ENCODE measurements around the gene UGT1A9.
"Not testable (repeated sequence)": the region's sequence is repeated elsewhere in the genome, so short reads cannot be mapped to it uniquely, and the experiment has no call there.

UGT1A9 gene

DNA sequence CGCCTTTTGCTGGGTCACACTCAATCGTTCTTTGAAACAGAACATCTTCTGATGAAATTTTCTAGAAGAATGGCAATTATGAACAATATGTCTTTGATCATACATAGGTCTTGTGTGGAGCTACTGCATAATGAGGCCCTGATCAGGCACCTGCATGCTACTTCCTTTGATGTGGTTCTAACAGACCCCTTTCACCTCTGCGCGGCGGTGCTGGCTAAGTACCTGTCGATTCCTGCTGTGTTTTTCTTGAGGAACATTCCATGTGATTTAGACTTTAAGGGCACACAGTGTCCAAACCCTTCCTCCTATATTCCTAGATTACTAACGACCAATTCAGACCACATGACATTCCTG, 41.5 kb downstream of the UGT1A9 start:
- DNase-seq = no peak

GRCh38 chr2:233714121-233714520, 42.4 kb downstream of the UGT1A9 start:
- no peak for DNase-seq

GRCh38 chr2:233718552-233718951, 46.9 kb downstream of the UGT1A9 start, which contains the start of gene UGT1A4:
Gene UGT1A4, plus strand, starts transcription at chr2:233718736. Its CDS starts 85 bp downstream, at chr2:233718821.
- no peak for DNase-seq

- DNase-seq = no peak
Observed at GRCh38 chr2:233728723-233729301, 57.1 kb downstream of the UGT1A9 start, which contains the start of gene UGT1A3. Gene UGT1A3, plus strand, starts transcription at chr2:233729042. Its CDS starts 85 bp downstream, at chr2:233729127.

DNA sequence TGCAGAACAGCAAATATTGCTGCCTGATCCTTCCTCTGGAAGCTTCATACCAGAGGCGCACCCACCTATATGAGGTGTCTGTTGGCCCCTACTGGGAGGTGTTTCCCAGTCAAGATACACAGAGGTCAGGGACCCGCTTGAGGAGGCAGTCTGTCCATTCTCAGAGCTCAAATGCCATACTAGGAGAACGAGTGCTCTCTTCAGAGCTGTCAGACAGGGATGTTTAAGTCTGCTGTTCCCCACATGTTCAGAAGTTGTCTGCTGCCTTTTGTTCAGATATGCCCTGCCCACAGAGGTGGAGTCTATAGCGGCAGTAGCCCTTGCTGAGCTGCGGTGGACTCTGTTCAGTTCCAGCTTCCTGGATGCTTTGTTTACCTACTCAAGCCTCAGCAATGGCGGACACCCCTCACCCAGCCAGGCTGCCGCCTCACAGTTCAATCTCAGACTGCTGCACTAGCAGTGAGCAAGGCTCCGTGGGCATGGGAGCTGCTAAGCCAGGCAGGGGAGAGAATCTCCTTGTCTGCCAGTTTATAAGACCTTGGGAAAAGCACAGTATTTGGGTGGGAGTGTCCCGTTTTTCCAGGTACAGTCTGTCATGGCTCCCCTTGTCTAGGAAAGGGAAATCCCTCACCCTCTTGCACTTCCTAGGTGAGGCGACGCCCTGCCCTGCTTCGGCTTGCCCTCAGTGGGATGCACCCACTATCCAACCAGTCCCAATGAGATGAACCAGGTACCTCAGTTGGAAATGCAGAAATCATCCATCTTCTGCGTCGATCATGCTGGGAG, 65.4 kb downstream of the UGT1A9 start:
- DNase-seq = not testable (repeated sequence)

- DNase-seq = no peak
Observed at GRCh38 chr2:233740870-233741269, 69.2 kb downstream of the UGT1A9 start.

- no peak for DNase-seq
Observed at GRCh38 chr2:233743464-233744259, 72.0 kb downstream of the UGT1A9 start.

GRCh38 chr2:233745073-233745755, 73.5 kb downstream of the UGT1A9 start:
- no peak for DNase-seq

GRCh38 chr2:233745838-233746237, 74.1 kb downstream of the UGT1A9 start:
- DNase-seq = not testable (repeated sequence)

DNA sequence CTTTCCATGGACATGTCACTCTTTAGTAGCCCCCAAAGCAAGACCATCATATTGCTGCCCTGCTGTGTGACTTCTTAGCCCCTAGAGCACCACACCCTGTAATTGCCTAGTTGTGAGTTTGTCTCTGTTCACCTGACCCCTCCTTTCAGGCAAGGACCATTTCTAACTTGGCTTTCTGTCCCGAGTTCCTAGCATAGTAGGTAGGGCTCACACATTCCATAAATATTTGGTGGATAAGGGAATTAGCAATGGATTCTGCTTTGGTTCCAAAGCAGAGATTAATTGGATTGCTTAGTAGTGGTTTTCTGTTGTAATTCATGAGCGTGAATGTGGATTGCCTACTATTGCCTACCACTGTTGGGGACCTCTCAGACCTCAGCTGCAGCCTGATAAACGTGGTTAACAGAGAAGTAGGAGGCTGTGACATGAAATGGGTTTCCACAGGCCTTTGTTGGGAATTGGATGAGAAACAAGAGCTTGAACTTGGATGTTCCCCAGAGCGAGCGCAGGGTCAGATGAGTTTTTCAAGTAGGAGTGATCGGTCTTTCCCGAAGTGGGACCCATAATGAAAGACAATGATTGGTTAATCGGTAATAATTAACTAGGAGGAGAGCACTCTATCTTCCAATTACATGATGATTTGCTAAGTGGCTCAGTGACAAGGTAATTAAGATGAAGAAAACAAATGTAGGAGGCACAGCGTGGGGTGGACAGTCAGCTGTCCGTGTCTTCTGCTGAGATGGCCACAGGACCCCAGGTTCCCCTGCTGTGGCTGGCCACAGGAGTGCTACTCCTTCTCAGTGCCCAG, 75.0 kb downstream of the UGT1A9 start:
- DNase-seq = no peak

DNA sequence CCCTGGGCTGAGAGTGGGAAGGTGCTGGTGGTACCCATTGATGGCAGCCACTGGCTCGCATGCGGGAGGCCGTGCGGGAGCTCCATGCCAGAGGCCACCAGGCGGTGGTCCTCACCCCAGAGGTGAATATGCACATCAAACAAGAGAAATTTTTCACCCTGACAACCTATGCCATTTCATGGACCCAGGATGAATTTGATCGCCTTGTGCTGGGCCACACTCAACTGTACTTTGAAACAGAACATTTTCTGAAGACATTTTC, 75.5 kb downstream of the UGT1A9 start:
- no peak for DNase-seq

DNA sequence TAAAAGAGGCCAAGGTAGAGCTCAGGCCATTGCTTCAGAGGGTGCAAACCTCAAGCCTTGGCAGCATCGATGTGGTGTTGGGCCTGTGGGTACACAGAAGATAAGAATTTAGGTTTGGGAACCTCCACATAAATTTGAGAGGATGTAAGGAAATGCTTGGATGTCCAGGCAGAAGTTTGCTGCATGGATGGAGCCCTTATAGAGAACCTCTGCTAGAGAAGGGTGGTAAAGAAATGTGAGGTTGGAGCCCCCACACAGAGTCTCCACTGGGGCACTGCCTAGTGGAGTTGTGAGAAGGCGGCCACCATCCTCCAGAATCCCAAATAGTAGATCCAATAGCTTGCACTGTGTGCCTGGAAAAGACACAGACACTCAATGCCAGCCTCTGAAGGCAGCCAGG, 79.0 kb downstream of the UGT1A9 start:
- DNase-seq = not testable (repeated sequence)

GRCh38 chr2:233751212-233752009, 79.7 kb downstream of the UGT1A9 start:
- not testable (repeated sequence) for DNase-seq

- no peak for DNase-seq
Observed at GRCh38 chr2:233754872-233755611, 83.3 kb downstream of the UGT1A9 start.

DNA sequence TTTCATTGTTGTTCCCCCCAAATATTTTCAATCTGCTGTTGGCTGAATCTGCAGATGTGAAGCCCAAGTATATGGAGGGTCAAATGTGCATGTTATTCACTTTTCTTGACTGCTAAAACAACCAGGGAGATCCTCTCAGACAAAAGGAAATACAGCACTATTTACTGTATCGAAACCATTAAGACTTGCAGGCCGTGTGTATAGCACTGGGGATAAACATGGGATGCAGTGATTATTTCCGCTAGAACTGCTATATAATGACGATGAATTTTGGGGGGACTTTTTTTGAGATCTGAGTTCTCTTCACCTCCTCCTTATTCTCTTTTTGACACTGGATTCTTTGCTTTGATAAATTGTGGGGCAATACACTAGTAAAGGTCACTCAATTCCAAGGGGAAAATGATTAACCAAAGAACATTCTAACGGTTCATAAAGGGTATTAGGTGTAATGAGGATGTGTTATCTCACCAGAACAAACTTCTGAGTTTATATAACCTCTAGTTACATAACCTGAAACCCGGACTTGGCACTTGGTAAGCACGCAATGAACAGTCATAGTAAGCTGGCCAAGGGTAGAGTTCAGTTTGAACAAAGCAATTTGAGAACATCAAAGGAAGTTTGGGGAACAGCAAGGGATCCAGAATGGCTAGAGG, 84.9 kb downstream of the UGT1A9 start:
- no peak for DNase-seq

DNA sequence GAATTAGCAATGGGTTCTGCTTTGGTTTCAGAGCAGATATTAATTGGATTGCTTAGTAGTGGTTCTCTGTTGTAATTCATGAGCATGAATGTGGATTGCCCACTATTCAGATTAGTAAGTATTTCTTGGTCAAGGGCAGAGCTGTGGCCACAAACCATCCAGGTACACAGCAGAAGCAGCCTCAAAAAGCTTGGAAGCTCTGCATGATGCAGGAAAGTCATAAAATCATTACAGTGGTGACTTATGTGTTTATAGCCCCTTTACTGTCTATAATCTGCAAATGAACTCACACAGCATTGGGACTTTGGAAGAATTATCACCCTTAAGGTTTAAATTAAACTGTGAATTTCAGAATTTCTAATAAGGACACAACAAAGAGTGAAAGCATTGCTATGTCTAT, 86.4 kb downstream of the UGT1A9 start:
- DNase-seq = no peak

GRCh38 chr2:233758849-233759248, 87.2 kb downstream of the UGT1A9 start:
- no peak for DNase-seq

DNA sequence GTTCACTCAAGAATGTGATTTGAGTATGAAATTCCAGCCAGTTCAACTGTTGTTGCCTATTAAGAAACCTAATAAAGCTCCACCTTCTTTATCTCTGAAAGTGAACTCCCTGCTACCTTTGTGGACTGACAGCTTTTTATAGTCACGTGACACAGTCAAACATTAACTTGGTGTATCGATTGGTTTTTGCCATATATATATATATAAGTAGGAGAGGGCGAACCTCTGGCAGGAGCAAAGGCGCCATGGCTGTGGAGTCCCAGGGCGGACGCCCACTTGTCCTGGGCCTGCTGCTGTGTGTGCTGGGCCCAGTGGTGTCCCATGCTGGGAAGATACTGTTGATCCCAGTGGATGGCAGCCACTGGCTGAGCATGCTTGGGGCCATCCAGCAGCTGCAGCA, 88.3 kb downstream of the UGT1A9 start, which contains the start of gene UGT1A1:
Gene UGT1A1 (plus strand): TSS at position 228 of the 400 bp plus-strand sequence. CDS start 18 bp downstream, at position 246.
- DNase-seq = no peak

GRCh38 chr2:233761040-233761769, 89.5 kb downstream of the UGT1A9 start:
- no peak for DNase-seq

All from CD4-positive, alpha-beta T cell treated with Interleukin-4 for 1 hour (primary cell).